ENCODE results near the gene LKAAEAR1.

LKAAEAR1 gene

DNA sequence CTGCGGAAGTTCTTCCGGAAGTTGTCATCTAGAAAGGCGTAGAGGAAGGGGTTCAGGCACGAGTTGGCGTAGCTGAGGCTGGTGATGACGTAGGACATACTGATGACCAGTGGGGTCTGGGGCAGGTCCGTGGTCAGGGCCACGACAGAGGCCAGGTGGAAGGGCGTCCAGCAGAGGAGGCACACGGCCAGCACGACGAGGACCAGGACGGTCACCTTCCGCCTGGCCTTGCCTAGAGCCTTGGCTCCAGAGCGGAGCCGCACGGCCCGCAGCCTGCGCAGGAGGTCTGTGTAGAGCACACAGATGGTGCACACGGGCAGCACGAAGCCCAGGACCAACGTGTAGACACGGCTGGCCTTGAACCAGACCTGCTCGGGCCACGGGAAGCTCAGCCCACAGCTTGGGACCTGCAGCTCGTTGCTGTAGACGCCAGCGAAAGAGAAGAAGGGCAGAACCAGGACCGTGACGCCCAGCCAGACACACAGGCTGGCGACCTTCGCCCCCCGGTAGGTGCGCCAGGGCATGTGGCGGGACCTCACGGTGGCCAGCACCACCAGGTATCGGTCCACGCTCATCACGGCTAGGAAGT lies 21.7 kb upstream of the LKAAEAR1 start:
- TF ChIP-seq, protein P1, sequence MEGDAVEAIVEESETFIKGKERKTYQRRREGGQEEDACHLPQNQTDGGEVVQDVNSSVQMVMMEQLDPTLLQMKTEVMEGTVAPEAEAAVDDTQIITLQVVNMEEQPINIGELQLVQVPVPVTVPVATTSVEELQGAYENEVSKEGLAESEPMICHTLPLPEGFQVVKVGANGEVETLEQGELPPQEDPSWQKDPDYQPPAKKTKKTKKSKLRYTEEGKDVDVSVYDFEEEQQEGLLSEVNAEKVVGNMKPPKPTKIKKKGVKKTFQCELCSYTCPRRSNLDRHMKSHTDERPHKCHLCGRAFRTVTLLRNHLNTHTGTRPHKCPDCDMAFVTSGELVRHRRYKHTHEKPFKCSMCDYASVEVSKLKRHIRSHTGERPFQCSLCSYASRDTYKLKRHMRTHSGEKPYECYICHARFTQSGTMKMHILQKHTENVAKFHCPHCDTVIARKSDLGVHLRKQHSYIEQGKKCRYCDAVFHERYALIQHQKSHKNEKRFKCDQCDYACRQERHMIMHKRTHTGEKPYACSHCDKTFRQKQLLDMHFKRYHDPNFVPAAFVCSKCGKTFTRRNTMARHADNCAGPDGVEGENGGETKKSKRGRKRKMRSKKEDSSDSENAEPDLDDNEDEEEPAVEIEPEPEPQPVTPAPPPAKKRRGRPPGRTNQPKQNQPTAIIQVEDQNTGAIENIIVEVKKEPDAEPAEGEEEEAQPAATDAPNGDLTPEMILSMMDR (IDR thresholded peaks at IDR 0.05; ENCODE audit: low read depth, low read length, missing control alignments): no peak
- DNase-seq (ENCODE audit: extremely low read depth, low read depth): no peak
- no peak overlapping the region for H3K4me3 ChIP-seq (replicated peaks; ENCODE audit: low read depth, low read length)

DNA sequence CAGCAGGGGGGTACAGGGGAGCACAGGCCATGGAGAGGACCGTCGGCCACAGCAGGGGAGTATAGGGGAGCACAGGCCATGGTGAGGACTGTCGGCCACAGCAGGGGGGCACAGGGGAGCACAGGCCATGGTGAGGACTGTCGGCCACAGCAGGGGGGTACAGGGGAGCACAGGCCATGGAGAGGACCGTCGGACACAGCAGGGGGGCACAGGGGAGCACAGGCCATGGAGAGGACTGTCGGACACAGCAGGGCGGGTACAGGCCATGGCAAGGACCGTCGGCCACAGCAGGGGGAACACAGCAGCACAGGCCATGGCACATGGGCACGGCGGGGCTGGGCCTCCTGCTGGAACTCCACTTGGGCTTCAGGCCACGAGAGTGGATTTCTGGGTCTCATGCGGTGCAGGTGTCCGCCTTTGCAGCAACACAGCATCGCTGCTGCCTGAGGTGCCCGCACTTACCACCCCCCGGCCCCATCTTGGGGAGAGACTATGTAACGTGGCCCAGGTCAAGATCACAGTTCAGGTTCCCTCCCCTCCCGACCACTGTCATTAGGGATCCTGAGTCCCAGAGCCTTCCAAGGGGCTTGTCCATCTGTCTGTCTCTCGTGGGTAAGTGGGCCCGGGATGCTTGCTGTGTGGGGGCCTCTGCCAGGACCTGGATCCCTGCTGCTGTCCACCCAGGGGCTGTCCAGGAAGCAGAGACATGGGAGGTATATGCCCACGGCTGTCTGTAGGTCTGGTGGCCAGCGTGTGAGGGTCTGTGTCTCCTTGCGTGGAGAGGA lies 20.7 kb upstream of the LKAAEAR1 start:
- no peak overlapping the region for H3K4me3 ChIP-seq (replicated peaks; ENCODE audit: low read depth, low read length)
- DNase-seq (ENCODE audit: extremely low read depth, low read depth): no peak
- TF ChIP-seq, protein P1 (IDR thresholded peaks at IDR 0.05; ENCODE audit: low read depth, low read length, missing control alignments): no peak

DNA sequence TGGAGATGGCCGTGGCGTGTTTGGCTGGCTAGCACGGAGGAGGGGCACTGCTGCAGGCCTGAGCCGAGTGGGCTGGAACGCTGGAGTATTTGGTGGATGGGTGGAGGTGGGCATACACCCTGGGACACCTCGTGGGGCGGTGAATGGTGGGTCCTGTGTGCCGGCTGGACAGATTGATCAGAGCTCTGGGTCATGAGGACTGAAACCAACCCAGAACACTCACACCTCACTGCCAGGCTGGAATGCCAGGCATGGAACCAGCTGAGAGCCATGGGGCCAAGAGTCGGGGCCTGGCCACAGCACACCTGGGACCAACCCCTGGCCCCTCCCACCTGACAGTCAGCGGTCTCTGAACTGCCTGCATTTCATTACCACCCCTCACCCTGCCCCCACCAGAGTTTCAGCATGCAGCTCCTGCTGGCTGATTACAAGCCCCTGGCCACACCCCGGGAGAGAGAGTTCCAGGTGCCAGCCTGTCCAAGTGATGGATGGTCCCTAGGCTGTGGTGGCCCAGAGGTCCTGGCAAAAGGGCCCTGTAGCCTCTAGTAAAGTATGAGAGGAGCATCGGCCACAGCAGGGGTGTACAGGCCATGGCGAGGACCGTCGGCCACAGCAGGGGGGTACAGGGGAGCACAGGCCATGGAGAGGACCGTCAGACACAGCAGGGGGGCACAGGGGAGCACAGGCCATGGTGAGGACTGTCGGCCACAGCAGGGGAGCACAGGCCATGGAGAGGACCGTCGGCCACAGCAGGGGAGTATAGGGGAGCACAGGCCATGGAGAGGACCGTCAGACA lies 19.9 kb upstream of the LKAAEAR1 start:
- TF ChIP-seq, protein P1 (IDR thresholded peaks at IDR 0.05; ENCODE audit: low read depth, low read length, missing control alignments): no peak
- DNase-seq (ENCODE audit: extremely low read depth, low read depth): no peak

DNA sequence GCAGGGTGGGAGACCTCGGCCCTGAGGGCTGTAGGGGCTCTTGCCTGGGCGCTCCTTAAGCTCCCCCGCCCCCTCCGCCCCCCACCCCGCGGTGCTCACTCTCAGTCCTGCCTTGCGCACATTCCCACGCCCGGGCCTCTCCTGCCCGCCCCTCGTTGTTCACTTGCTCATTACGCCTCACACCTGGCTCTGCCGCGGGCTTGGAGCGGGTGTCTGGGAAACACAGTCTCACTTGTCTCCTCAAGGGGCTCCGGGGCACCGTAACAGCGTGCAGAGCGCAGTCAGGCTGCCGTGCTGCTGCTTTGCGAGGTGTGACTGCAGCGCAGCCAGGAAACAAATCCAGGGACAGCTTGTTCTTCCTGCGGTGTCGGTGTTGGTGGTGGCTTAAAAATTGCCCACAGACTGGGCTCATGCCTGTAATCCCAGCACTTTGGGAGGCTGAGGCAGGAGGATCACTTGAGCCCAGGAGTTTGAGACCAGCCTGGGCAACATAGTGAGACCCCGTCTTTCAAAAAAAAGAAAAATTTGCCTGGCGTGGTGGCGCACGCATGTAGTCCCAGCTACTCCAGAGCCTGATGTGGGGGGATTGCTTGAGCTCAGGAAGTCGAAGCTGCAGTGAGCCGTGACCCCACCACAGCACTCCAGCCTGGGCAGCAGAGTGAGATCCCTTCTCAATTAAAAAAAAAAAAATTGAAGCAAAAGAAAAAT lies 18.6 kb upstream of the LKAAEAR1 start:
- TF ChIP-seq, protein P1 (IDR thresholded peaks at IDR 0.05; ENCODE audit: low read depth, low read length, missing control alignments): no peak
- DNase-seq (ENCODE audit: extremely low read depth, low read depth): no peak

More for the DNA sequence above, 19.9 kb upstream of the LKAAEAR1 start:
- H3K4me3 ChIP-seq (replicated peaks; ENCODE audit: low read depth, low read length): no peak overlapping the region

DNA sequence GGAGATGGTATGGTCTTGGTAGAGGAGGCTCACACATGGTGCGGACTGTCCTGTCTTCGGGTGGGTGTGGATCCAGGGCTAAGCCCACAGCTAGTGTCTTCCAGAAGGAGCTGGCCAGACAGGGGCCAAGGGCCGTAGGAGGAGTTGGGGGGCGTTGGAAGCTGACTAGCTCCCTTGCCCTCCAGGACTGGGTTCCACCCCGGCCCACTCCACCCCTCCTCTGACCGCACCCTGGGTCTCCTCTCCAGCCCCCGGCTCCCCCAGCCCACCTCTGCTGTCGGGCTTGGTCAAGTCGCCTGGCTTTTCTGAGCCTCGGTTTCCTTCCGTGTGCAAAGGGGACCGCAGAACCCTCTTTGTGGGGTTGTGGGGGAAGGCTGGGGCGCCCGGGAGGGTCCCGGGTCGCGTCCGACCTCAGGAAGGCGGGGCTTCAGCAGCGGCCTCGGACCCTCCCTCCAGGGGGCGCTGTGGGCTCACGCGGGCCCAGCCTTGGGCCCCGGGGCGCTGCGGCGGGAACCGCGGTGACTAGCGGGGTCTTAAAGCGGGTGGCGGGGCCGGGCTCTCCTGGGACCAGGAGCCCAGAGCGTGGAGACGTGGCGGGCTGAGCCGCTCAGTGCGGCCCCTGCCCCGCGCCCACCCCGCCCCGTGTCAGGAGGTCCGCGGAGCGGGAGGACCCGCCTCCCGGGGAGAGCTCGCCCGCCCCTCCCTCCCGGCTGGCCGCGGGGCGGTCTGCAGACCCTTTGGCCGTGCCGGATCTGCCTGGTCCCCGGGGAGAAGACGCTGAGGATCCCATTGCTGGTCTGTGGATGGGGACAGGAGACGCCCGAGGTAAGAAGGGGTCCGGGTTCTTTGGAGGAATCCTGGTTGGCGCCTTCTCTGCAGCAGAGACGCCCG lies 17.8 kb upstream of the LKAAEAR1 start:
- TF ChIP-seq, protein P1 (IDR thresholded peaks at IDR 0.05; ENCODE audit: low read depth, low read length, missing control alignments): peak; percentile 78
- no peak for DNase-seq (ENCODE audit: extremely low read depth, low read depth)
- H3K4me3 ChIP-seq (replicated peaks; ENCODE audit: low read depth, low read length): no peak overlapping the region

More for the DNA sequence above, 18.6 kb upstream of the LKAAEAR1 start:
- no peak overlapping the region for H3K4me3 ChIP-seq (replicated peaks; ENCODE audit: low read depth, low read length)
